GM21529 (cell line): ENCODE data around the gene LDHD.

ENCODE experiments used
- ATAC-seq: cut with Tn5 transposase; IDR thresholded peaks from one replicate; pipeline ENCODE4 v1.9.1; 2021; ENCODE audit not compliant: unreplicated experiment

The LDHD gene

DNA sequence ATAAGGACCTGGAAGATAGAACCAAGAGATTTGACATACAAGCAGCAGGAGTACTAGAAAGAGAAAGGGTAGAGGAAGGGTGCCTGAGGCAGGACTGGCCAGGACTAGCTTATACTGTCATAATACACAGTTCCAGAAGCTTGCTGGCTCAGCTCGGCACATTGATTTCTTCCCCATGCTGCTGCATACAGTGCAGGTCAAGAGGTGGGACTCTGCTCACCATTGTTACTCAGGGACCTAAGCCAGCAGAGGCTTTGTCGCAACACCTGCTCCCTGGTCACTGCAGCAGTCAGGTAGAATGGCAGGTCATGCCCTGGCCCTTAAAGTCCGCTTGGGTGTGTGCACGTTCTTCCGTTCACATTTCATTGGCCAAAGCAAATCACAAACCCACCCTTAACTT lies 32.8 kb downstream of the LDHD start:
- ATAC-seq: no peak

- ATAC-seq: no peak
Measured at GRCh38 chr16:75081179-75081859, 35.3 kb downstream of the LDHD start.

DNA sequence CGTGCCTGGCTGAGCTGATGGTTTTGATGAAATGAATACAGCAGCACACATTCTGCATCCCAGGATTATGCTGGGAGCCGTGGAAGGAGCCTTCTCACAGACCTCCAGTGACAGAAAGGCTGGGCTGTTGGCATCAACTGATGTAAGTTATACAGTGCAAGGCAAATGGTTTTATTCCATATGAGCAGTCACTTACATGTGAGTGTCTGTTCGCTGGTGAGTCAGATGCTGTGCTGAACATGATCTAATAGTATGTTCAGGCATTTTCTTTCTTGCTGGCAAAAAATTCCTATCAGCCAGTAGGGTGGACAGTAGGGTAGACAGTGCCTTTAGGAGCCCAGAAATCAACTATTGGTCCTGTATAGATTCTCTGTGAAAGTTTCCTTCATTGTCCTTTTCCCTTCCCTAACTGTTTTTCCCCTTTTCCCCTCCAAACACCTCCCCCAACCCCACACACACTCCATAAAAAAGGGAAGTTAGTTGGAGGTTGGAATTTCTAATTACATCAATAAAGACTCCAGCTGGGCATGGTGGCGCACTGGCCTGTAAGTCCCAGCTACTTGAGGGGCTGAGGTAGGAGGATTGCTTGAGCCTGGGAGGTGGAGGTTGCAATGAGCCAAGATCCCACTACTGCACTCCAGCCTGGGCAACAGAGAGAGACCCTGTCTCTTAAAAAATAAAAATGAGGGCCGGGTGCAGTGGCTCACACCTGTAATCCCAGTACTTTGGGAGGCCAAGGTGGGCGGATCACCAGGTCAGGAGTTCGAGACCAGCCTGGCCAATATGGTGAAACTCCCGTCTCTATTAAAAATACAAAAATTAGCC lies 36.2 kb downstream of the LDHD start:
- no peak for ATAC-seq

- no peak for ATAC-seq
Measured at GRCh38 chr16:75079346-75079926, 37.1 kb downstream of the LDHD start.

- no peak for ATAC-seq
Measured at GRCh38 chr16:75078886-75079285, 37.7 kb downstream of the LDHD start.

GRCh38 chr16:75075688-75076268 lies 40.8 kb downstream of the LDHD start:
- ATAC-seq: peak; percentile 19

GRCh38 chr16:75074920-75075687 lies 41.5 kb downstream of the LDHD start:
- peak; percentile 94 for ATAC-seq

- ATAC-seq: no peak
Measured at GRCh38 chr16:75074304-75074793, 42.2 kb downstream of the LDHD start.

GRCh38 chr16:75073545-75074303 lies 42.9 kb downstream of the LDHD start:
- ATAC-seq: no peak

DNA sequence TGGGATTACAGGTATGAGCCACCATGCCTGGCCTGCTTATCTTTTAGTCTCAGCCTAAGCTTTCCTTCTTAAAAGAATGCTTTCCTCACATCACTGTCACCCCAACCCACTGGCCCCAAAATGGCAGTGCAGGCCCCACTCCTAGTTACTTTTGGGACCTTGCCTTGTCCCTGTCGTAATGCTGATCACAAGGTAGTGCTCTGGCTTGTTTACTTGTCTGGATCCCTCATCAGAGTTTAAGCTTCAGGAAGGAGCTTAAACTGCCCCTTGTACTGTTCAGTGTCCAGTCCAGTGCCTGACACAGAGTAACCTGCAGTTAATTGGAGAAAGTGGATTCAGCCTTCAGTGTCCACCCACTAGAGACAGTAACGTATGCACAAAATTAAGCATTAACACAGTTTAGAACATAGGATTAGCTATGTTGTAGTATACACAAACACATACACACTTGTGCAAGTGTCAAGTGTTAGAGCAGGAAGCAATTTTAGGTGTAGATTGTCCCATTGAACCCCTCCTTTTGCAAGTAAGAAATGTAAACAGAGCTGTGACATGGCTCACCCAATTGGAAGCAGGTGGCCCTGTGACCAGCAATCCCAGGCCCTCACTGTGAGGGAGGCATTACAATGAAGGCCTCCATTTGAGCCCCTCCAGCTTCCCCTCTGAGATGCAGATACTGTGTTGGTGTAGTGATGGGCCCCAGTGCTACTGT lies 44.2 kb downstream of the LDHD start:
- no peak for ATAC-seq

GRCh38 chr16:75071621-75072020 lies 45.0 kb downstream of the LDHD start:
- no peak for ATAC-seq

GRCh38 chr16:75070012-75070841 lies 46.4 kb downstream of the LDHD start:
- no peak for ATAC-seq

- ATAC-seq: no peak
Measured at GRCh38 chr16:75068085-75069031, 48.2 kb downstream of the LDHD start.

DNA sequence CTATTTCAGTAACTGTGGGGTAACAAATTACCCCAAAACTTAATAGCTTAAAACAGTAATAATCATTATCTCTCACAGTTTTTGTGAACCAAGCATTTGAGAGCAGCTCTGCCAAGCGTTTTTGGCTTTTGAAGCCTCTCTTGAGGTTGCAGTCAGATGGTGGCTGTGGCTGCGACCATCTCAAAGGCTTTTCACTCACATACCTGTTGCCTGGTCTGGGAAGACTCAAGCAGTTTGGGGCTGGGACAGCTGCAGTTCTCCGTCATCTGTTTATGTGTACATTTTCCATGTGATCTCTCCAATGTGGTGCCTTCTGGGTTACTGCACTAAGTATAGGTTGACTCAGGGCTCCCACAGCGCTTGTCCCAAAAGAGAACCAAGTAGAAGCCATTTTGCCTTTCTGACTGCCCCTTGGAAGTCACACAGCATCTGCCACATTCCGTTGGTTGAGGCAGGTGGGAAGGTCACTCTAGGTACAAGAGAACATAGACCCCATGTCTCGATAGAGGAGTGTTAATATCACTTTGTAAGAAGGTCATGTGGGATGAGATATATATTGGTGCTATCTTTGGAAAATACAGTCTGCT lies 49.6 kb downstream of the LDHD start:
- ATAC-seq: no peak

DNA sequence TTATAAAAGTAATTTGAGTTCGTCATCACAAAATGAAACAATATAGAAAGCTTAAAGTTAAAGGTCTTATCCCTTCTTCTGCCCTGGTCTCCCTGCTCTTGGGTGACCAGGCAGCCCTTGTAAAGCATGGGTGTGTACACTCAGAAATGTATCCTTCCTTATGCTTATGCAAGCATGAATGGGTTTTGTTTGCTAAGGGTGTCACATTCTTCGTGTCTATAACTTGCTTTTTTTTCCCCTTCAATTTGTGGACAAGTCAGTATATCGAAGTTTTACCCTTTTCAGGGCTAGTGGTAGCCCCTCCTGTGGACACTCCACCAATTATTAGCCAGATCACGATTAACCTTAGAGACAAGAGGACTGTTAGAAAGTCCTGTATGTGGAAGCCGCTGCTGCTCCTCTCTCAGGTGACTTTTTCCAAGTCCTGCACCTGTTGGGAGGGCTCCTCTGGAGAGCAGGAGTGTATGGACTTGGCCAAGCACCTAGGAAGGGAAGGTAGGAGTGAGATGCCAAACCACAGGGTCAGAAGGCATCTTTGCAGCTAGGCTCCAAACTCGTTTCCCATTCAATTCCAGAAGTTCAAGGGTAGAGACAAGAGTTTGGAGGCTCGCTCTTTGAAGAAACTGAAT lies 50.9 kb downstream of the LDHD start:
- no peak for ATAC-seq

- no peak for ATAC-seq
Measured at GRCh38 chr16:75065149-75065505, 51.5 kb downstream of the LDHD start.
